Progenitor cell of endocrine pancreas (in vitro differentiated cells): Measurements from ENCODE around the gene ACACB. TPM values are rescaled to one million over a fixed set of nuclear protein-coding genes. Genes with fewer than 3 reads are reported as not detected.

Experiments
- DNase-seq: peaks from one replicate; pipeline ENCODE4 v3.0.0; 2021; ENCODE audit warnings: low spot score; ENCODE audit not compliant: unreplicated experiment
- H3K27ac Mint-ChIP-seq: 2 replicates; pipeline ENCODE4 v1.8.0; 2021; ENCODE audit warnings: mild to moderate bottlenecking, moderate library complexity, mixed read lengths
- H3K27me3 Mint-ChIP-seq: 2 replicates; pipeline ENCODE4 v1.8.0; 2021; ENCODE audit warnings: mixed read lengths
- H3K36me3 Mint-ChIP-seq: 2 replicates; pipeline ENCODE4 v1.8.0; 2022; ENCODE audit warnings: mixed read lengths; ENCODE audit not compliant: insufficient read depth
- H3K4me1 Mint-ChIP-seq: 2 replicates; pipeline ENCODE4 v1.8.0; 2021; ENCODE audit warnings: low read depth, mixed read lengths
- H3K4me3 Mint-ChIP-seq: 2 replicates; pipeline ENCODE4 v1.8.0; 2021; ENCODE audit warnings: low read depth, mild to moderate bottlenecking, moderate library complexity, mixed read lengths
- H3K9me3 Mint-ChIP-seq: 2 replicates; pipeline ENCODE4 v1.8.0; 2021; ENCODE audit warnings: low read depth, mixed read lengths
- total RNA-seq: library from RNA; stranded (reverse); gene quantifications from 2 replicates; pipeline ENCODE4 v1.2.1, GENCODE V29; 2021
- TF ChIP-seq, protein P1 (sequence below): fragments of 200-600 bp; sonication (generic); IDR thresholded peaks from one replicate; pipeline ENCODE4 v1.5.0; 2021; ENCODE audit warnings: antibody characterized with exemption, mild to moderate bottlenecking; ENCODE audit not compliant: unreplicated experiment

ACACB gene
- total RNA-seq, 1 donor from 2014 or later, result 47.3 TPM

DNA sequence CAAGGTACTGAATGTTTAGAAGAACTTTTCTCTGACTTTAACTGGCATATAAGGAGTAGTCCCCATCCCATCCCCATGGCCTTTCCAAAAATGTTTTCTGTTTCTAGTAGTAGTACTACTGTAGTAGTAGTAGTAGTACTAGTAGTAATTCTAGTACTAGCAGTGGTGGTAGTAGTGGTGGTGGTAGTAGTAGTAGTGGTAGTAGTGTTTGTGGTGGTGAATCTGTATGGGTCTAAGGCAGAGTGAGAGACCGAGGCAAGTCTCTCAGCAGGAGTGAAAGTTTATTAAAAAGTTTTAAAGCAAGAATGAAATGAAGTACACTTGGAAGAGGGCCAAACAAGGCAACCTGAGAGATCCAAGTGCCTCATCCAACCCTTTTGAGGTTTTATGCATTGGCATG, 134.1 kb downstream of the ACACB start:
- Mint-ChIP-seq H3K36me3 (peaks cover 35% of the 10 kb centered on the region), H3K4me1 (no peaks in the 10 kb centered on the region), H3K27ac (no peak overlapping the region), H3K27me3 (no peaks in the 10 kb centered on the region), H3K4me3 (no peak overlapping the region), H3K9me3 (peaks cover 14% of the 10 kb centered on the region)
- DNase-seq, result no peak
- TF ChIP-seq, protein P1, sequence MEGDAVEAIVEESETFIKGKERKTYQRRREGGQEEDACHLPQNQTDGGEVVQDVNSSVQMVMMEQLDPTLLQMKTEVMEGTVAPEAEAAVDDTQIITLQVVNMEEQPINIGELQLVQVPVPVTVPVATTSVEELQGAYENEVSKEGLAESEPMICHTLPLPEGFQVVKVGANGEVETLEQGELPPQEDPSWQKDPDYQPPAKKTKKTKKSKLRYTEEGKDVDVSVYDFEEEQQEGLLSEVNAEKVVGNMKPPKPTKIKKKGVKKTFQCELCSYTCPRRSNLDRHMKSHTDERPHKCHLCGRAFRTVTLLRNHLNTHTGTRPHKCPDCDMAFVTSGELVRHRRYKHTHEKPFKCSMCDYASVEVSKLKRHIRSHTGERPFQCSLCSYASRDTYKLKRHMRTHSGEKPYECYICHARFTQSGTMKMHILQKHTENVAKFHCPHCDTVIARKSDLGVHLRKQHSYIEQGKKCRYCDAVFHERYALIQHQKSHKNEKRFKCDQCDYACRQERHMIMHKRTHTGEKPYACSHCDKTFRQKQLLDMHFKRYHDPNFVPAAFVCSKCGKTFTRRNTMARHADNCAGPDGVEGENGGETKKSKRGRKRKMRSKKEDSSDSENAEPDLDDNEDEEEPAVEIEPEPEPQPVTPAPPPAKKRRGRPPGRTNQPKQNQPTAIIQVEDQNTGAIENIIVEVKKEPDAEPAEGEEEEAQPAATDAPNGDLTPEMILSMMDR, result no peak

DNA sequence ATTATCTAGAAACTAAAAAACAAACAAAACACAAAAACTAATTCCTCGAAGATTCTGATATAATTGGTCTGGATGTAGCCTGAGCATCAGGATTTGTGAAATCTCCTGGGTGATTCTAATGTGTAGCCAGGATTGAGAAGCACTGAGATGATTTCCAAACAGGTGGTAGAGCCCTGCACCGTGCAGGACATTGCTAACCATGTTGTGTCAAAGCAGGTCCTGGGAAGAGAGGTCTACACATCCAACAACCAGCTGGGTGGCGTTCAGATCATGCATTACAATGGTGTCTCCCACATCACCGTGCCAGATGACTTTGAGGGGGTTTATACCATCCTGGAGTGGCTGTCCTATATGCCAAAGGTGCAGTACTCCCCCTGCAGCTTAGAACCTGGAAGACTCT, 136.4 kb downstream of the ACACB start:
- H3K27me3 Mint-ChIP-seq, result no peaks in the 10 kb centered on the region
- no peak overlapping the region for H3K27ac Mint-ChIP-seq

DNA sequence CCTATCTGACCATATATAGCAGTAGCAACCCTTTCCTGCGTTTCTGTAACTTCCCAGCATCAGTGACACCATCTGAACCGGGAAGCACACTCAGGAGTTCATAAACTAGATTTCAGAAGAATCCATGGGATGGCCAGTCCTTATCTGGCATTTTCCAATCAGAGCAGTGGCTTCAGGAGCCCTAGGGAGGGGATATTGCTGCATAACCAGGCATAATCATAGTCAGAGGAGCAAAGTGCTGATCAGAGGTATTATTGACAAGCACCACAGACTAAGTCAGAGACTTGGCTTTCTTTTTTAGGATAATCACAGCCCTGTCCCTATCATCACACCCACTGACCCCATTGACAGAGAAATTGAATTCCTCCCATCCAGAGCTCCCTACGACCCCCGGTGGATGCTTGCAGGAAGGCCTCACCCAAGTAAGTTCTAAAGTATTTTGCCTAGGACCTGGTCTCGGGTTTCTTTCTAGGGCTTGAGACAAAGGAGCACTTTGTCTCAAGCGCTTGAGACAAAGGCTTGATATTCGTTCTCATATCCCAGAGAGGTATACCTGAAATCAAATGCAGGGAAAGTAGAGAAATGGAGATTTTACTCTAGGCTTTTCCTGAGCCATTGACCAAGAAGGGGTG, 137.6 kb downstream of the ACACB start:
- TF ChIP-seq, protein P1, result no peak
- no peak overlapping the region for H3K27ac Mint-ChIP-seq
- DNase-seq, result no peak
- no peaks in the 10 kb centered on the region for H3K27me3 Mint-ChIP-seq
- H3K4me3 Mint-ChIP-seq, result no peak overlapping the region
- H3K36me3 Mint-ChIP-seq, result peaks cover 31% of the 10 kb centered on the region
- no peaks in the 10 kb centered on the region for H3K4me1 Mint-ChIP-seq
- H3K9me3 Mint-ChIP-seq, result peaks cover 14% of the 10 kb centered on the region

More for the DNA sequence above, 136.4 kb downstream of the ACACB start:
- TF ChIP-seq, protein P1, result no peak
- Mint-ChIP-seq H3K4me1 (no peaks in the 10 kb centered on the region), H3K9me3 (peaks cover 14% of the 10 kb centered on the region), H3K4me3 (no peak overlapping the region), H3K36me3 (peaks cover 31% of the 10 kb centered on the region)
- no peak for DNase-seq

DNA sequence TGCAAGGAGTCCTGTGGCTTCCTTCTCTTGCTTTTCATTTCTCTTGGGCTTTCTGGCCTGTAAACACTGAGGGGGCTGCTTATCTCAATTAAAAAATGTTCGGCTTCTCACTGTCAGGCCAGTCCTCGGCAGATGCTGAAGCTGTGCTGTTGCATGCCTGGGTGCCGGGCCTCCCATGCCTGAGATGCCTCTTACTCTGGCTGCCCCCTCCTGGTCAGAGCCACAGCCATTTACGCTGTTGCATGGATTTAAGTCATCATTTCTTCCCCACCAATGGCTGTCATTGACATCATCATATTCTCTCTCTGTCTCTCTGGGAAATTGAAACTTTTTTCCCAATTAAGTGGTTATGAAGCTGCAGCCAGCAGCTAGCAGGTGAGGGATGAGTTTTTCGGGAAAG, 139.0 kb downstream of the ACACB start:
- Mint-ChIP-seq H3K4me3 (no peak overlapping the region), H3K27ac (no peak overlapping the region)
- no peak for DNase-seq

DNA sequence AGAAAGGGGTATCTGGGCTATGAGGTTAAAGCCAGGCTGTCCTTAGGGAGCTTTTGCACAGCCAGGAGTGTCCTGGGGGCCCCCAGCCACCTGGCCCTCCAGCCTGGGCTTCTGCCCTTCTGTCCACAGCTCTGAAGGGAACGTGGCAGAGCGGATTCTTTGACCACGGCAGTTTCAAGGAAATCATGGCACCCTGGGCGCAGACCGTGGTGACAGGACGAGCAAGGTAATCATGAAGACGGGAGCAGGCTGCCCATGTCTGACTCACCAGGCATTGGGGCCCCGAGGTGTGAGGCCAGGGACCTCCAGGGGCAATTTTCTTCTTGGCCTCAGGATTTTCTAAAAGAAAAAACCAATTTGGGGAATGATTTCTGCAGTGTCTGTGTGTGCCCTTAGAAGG, 139.6 kb downstream of the ACACB start:
- Mint-ChIP-seq H3K9me3 (peaks cover 14% of the 10 kb centered on the region), H3K27ac (no peak overlapping the region), H3K4me1 (no peaks in the 10 kb centered on the region), H3K4me3 (no peak overlapping the region), H3K36me3 (peaks cover 31% of the 10 kb centered on the region), H3K27me3 (no peaks in the 10 kb centered on the region)
- TF ChIP-seq, protein P1, result no peak
- no peak for DNase-seq

More for the DNA sequence above, 139.0 kb downstream of the ACACB start:
- H3K27me3 Mint-ChIP-seq, result no peaks in the 10 kb centered on the region
- TF ChIP-seq, protein P1, result no peak
- H3K9me3 Mint-ChIP-seq, result peaks cover 14% of the 10 kb centered on the region
- H3K4me1 Mint-ChIP-seq, result no peaks in the 10 kb centered on the region
- peaks cover 29% of the 10 kb centered on the region for H3K36me3 Mint-ChIP-seq
